GM12864 (cell line): ENCODE results near the gene GYPE.
"Not testable (repeated sequence)": the region's sequence is repeated elsewhere in the genome, so short reads cannot be mapped to it uniquely, and the experiment has no call there.

Experiments
- DNase-seq: peaks from one replicate; pipeline ENCODE4 v3.0.0-alpha.2; 2011; ENCODE audit warnings: low read depth
- H3K4me3 ChIP-seq: 2 replicates; pipeline ENCODE4 v1.5.1; 2011; ENCODE audit warnings: mild to moderate bottlenecking, low read depth, low read length, control low read depth
- TF ChIP-seq, protein P1 (sequence below): IDR thresholded peaks from 2 replicates; pipeline ENCODE4 v1.5.1; 2011; ENCODE audit warnings: low read depth, mild to moderate bottlenecking, moderate library complexity, low read length, control low read depth, inconsistent platforms; ENCODE audit errors: missing control alignments

GYPE gene

DNA sequence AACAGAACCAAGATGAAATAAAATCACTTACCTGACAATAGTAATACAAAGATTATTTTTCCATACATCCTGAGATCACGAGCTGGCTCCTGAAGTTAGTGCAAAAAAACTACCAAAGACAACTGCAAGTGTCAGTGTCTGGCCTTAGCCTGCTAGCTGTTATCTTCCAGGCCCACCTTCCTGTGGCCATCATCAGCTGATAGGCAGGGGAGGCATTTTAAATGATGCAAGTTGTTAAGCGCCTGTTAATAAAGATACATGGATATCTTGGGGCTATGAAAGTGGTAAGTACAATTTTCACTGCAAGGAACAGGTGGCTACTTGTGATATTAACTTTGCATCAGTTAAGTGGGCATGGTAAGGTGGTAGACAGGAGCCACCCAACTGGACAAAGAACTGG is at the start of gene GYPE:
Gene GYPE, minus strand, starts transcription at position 120 of the 400 bp plus-strand sequence. Its CDS starts 52 bp downstream, at position 68.
- not testable (repeated sequence) for H3K4me3 ChIP-seq, DNase-seq

DNA sequence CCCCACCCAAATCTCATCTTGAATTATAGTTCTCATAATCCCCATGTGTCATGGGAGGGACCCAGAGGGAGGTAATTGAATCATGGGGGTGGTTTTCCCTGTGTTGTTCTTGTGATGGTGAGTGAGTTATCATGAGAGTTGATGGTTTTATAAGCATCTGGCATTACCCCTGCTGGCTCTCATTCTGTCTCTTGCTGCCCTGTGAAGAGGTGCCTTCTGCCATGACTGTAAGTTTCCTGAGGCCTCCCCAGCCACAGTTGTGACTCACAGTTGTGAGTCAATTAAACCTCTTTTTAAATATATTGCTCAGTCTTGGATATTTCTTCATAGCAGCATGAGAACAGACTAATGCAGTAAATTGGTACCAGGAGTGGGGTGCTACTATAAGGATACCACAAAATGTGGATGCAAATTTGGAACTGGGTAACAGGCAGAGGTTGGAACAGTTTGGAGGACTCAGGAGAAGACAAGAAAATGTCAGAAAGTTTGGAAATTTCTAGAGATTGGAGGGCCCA is 46.2 kb upstream of the GYPE start:
- not testable (repeated sequence) for DNase-seq, H3K4me3 ChIP-seq

DNA sequence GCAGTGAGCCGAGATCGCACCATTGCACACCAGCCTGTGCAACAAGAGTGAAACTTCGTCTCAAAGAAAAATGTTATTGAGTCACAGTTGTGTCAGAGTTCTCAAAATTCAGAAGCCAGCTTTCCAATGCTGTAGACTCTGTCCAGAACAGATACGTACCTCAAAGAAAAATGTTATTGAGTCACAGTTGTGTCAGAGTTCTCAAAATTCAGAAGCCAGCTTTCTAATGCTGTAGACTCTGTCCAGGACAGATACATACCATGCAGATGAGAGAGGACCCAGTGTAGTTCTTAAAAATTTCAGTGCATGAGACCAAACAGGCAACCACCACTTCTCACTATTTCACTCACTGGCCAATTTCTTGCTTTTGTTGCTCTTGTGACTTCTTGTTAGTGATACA is 45.6 kb upstream of the GYPE start:
- not testable (repeated sequence) for H3K4me3 ChIP-seq, DNase-seq

DNA sequence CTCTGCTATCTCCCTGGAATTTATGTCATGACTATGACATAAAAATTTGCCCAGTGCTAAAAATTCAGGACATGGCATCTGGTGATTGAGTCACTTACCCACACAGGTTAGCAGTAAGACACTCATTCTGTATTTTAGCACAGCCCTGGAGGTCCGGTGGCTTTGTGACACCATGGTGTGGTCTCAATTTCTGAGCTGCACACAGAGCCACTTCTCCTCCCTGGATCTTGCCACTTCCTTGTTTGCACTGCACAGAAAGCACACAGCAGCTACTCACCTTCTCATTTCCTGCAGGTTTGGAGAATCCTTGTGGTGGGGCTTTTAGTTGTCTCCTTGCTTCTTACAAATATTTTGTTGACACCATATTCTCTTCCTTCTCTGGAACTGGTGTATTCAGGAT is 44.8 kb upstream of the GYPE start:
- not testable (repeated sequence) for DNase-seq, H3K4me3 ChIP-seq

DNA sequence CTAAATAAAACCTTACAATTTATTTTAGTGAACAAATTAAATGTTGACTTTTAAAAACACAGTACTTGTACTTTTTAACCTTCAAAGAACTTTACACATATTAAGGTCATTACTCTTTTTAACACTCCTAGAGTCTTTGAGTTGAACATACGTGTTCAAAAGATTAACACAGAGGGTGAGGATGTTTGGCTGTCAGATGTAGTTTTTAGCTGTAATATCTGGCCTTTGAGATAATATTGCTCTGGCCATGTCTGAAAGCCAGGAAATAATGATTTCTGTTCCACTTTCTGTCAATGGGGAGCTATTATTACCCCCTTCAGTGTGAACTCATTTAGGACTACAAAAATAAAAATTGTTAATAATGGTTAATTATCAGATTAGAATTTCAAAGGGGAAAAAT is 42.1 kb upstream of the GYPE start:
- not testable (repeated sequence) for H3K4me3 ChIP-seq

DNA sequence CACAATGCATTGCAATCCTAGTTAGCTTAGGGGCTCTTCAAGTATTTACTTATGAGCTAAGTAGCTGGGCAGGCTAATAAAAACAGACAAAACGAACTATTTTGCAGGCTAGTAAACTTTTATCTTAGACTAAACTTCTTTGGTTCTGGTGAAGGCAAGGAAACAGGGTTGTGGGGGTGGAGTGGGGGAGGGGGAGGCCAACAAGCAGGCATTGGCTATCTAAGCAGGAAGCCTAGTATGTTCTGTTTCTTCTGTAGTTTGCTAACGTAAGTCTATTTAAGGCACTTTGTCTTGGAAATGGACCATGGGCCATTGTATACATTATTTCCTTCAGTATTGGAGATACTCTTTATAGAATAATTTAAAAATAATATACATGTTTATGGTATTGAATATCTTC is 35.3 kb upstream of the GYPE start:
- H3K4me3 ChIP-seq, DNase-seq: not testable (repeated sequence)

More for the DNA sequence above, 42.1 kb upstream of the GYPE start:
- DNase-seq: not testable (repeated sequence)

DNA sequence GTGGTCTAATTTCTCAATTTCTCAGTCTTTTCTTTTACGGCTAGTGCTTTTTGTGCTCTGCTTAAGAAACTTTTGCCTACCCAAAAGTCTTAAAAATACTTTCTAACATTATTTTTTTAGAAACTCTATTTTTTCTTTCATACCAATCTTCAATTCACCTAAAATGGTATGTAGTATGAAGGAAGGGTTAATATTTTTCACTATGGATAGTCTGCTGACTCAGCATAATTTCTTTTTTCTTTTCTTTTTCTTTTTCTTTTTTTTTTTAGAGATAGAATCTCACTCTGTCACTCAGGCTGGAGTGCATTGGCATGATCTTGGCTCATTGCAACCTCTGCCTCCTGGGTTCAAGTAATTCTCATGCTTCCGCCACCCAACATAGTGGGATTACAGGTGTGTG is 34.2 kb upstream of the GYPE start:
- H3K4me3 ChIP-seq: no peak overlapping the region
- DNase-seq: no peak
- TF ChIP-seq, protein P1, sequence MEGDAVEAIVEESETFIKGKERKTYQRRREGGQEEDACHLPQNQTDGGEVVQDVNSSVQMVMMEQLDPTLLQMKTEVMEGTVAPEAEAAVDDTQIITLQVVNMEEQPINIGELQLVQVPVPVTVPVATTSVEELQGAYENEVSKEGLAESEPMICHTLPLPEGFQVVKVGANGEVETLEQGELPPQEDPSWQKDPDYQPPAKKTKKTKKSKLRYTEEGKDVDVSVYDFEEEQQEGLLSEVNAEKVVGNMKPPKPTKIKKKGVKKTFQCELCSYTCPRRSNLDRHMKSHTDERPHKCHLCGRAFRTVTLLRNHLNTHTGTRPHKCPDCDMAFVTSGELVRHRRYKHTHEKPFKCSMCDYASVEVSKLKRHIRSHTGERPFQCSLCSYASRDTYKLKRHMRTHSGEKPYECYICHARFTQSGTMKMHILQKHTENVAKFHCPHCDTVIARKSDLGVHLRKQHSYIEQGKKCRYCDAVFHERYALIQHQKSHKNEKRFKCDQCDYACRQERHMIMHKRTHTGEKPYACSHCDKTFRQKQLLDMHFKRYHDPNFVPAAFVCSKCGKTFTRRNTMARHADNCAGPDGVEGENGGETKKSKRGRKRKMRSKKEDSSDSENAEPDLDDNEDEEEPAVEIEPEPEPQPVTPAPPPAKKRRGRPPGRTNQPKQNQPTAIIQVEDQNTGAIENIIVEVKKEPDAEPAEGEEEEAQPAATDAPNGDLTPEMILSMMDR: no peak

DNA sequence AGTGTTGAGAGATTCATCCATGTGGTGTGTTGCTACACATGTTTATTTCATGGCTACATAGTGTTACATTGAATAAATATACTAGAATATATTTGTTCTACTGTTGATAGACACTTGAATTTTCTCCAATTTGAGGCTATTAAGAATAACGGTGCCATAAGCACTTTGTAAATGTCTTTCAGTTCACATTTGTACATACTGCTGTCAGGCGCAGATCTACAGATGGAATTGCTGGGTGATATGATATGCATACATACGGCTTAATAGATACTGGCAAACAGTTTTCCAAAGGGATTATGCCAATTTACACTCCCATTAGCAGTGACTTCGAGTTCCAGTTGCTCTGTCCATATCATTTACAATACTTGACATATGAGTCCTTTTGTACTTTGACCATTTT is 33.5 kb upstream of the GYPE start:
- DNase-seq, H3K4me3 ChIP-seq: not testable (repeated sequence)

DNA sequence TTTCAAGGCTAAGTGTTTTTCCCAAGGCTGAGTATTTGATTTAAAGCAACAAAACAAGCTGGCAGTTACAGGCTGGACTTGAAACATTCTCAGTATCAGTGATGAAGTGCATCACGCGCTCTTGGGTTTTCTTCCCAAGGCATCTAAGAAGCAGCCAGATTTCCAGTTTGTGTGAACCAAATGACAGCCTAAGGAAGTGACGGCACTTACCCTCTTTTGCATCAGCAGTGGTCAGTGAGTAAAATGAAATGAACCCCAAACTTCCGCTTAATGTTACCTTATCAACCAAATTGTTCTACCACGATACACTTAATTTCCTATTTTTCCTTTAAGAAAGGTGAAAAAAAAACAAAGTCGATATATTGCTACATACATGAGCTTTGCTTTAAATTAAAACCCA is 15.8 kb upstream of the GYPE start:
- H3K4me3 ChIP-seq: no peak overlapping the region
- DNase-seq: no peak
- TF ChIP-seq, protein P1: no peak

DNA sequence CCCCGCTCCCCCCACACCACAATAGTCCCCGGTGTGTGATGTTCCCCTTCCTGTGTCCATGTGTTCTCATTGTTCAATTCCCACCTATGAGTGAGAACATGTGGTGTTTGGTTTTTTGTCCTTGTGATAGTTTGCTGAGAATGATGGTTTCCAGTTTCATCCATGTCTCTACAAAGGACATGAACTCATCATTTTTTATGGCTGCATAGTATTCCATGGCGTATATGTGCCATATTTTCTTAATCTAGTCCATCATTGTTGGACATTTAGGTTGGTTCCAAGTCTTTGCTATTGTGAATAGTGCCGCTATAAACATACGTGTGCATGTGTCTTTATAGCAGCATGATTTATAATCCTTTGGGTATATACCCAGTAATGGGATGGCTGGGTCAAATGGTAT is 11.1 kb upstream of the GYPE start:
- not testable (repeated sequence) for DNase-seq, H3K4me3 ChIP-seq

DNA sequence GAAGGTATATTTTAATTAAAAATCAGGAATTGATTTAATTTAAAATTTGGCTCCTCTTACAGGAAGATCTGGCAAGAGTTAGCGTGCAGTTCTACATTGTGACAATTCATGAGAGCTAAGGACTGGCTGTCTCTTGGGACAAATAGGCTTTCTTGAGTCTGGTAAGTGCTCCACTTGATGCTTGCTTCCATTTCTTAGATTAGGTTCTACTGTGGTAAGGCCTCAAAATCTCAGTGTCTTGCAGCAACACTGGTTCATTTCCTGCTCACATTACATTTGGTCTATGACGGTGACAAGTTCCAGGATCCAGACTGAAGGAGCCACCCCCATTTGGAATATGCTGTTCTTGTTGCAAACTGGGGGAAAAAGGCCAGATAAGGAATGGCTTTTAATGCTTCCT is 7.1 kb upstream of the GYPE start:
- DNase-seq: not testable (repeated sequence)
- H3K4me3 ChIP-seq: peak overlapping the region; percentile 60; the same call in 1 of the 2 replicates

DNA sequence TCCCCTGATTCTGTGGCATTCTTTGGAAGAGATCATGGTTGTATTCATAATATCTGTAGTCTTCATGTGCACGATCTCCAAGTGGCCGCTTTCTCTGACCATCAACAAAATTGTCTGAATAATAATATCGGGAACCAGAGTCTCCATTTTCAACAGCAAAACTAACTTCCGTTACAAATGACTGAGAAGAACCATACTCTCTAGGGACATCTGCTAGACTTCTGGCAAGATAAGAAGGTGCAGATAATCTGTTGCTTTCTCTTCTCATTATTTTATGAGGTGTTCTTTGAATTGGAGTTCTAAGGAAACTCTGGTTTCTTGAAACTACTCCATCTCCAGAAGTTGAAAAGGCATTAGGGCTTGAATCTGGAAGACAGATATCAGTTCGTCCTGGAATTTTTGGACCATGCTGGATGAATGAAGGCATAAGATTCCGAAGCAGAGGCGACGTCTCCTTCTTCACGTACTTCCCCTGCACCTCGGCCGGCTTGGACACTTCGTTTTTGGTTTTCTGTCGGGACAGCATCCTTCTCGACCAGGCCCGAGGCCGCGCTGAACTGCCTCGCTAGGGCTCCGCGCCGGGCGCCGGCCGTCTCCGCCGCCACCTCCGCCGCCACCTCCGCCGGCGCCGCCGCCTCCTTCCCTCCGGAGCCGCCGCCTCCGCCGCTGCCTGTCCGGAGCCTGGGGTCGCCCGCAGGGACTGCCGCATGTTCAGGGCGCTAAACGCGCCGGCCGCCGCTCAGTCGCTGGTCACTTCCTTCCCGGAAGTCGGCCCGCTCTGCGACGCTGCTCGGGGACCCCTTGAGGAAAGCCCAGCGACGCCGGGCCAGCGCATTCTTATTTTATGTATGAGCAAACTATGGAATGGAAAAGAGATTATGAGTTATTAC is 6.4 kb upstream of the GYPE start:
- not testable (repeated sequence) for DNase-seq
- H3K4me3 ChIP-seq: peak overlapping the region; percentile 60

DNA sequence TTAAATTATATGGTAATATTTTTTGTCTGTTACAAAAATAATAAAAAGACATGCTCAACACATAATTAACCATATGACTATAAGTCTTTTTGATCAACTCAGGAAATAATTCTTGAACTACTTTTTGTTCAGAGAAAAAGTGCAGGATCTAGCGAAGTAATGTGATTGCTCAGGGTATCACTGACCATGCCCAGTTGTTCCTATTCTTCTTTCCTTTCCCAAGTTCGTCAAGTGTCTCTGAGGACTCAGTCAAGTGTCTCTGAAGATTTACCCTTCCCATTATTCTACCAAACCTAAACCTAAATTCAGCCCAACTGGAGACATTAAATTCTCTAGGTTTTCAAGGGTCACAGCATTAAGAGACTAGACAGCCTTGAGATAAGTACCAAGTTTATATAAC is 5.5 kb upstream of the GYPE start:
- not testable (repeated sequence) for DNase-seq
- peak overlapping the region; percentile 48; the same call in 1 of the 2 replicates for H3K4me3 ChIP-seq
